ENCODE data around the gene KLHL40.

DNA sequence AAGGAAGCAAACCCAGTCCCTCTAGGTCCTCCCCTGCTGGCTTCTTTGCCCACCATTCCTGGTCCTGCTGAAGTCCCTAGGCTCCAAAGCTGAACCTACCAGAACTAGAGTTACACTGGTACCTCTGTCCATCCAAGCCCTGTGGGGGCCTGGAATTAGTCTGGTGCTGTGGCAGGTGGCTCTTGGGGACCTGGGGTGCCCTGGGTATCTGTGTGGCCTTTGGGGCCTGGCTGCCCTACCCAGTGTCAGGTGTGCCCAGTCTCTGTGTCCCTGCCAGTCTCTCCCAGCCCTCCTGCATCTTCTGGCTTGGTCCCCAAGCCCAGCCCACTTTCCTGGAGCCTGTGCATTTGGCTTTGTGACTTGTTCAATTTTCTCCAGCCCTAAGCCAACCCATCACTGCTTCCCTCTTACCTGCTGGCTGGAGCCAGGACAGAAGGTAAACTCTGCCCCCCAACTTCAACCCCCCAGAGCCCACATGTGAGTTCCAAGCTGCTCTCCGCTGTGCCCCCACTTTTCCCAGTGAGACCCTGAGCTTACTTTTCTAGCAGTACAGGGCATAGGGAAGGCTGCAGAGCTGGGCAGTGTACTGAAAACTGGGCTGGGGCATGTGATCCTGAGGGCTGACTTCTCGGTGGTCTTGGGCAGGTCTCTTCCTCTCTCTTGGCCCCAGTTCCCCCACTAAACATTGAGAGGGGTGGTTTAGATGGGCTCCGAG lies 45.5 kb downstream of the KLHL40 start:
- TF ChIP-seq CTCF (conservative IDR thresholded peaks at IDR 0.05; ENCODE audit: low read length) (no peak), EZH2phosphoT487 (IDR thresholded peaks at IDR 0.05; ENCODE audit: borderline replicate concordance, low read depth, low read length) (no peak)

All from OCI-LY7 (cell line).